NCI-H2081 treated with DMSO at 0.1 percent for 48 hours (cell line): ENCODE measurements around the gene CTF1.
A peak's percentile ranks its signal among the peaks of the same experiment; 100 is the strongest.
"Not testable (repeated sequence)": the region's sequence is repeated elsewhere in the genome, so short reads cannot be mapped to it uniquely, and the experiment has no call there.

Source experiments
- DNase-seq: peaks from one replicate; lab custom pipeline; 2025; lab: John Stamatoyannopoulos, UW

The CTF1 gene, protein sequence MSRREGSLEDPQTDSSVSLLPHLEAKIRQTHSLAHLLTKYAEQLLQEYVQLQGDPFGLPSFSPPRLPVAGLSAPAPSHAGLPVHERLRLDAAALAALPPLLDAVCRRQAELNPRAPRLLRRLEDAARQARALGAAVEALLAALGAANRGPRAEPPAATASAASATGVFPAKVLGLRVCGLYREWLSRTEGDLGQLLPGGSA

DNA sequence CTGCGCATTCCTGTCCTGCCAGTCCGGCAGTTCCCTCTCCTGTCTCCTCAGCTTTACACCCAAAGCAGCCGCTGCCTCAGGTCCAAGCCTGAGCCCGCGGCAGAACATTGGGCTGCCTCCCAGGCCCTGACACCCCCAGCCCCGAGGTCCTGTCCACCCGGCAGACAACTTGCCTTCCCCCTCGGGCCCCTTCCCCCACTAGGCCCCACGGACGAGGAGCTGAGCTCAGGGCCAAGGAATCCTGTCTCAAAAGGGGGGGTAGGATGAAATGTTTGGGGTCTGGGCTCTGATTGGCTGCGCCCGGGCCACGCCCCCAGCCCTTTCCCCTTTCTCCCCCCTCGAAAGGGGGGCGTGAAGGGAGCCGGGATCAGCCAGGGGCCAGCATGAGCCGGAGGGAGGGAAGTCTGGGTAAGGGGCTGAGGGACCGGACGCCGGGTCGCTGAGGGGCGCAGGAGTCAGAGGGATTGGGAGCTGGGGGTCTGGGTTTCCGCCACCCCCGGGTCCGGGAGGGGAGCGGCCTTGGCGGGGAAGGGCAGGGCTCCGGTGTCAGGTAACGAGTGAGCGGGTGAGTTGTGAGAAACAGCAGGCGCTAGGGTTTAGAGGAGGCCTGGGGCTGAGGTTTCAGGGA is at the start of gene CTF1:
CTF1 (plus strand) TSS at position 354 of the 628 bp plus-strand sequence; CDS start at position 384, 30 bp downstream.
- DNase-seq: no peak

DNA sequence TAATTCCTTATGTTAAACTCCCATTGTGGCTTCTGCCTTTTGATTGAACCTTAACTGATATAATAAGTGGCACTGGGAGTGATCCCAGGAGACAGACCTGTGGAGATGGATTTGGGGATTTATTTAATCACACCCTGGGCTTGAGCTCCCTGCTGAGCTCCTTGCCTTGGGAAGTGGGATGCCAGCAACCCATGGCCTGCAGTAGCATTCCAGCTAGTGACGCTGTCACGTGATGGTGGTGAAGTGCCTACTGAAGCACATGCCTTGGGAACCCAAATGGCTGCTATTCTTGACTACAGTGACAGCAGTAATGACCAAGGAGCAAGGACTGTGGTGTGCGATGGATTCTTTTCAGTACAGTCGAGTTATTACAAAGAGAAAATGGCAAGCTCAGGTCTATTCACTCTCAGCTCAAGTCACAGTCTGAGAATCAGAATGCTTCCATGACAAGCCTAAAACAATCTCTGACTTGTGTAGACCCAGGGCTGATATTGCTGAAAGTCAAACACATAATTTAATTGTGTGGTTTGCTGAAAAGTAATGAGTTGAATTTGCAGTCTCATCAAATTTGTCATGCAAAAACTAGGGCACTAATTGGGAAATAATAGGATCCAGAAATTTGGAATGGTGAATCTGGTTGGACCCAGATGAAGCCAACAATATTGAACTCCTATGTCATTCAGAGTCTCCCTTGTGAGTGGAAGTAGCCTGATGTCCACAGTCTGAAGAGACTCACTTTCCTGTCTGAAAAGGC is 49.6 kb upstream of the CTF1 start:
- DNase-seq: no peak

DNA sequence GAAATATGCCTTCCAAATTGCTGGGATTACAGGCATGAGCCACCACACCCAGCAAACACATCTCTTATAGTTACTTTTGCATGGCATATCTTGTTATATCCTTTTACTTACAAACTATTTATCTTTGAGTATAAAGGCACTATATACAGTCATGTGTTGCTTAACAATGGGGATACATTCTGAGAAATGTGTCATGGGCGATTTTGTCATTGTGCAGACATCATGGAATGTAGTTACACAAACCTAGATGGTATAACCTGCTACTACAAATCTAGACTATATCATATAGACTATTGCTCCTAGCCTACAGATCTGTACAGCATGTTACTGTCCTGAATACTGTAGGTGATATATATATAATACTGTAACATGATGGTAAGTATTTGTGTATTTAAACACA is 46.2 kb upstream of the CTF1 start:
- DNase-seq: no peak

DNA sequence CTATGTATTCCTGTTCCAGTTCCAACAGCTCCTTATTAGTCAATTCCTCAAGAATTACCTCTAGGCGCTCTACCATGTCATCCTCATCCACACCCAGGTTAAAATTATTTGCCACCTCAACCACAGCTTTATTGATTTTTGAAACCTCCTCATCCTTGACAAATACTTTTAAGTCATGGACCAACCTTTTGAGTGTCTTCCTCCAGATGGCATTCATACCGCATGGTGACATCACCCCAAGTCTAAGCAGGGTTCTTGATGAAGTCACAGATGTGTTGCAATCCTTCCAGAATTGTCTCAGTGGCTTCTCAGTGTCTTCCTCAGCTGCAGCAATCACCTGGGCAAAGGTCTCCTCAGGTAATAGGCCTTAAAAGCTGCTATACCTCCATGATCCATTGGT is 42.7 kb upstream of the CTF1 start:
- DNase-seq: no peak

DNA sequence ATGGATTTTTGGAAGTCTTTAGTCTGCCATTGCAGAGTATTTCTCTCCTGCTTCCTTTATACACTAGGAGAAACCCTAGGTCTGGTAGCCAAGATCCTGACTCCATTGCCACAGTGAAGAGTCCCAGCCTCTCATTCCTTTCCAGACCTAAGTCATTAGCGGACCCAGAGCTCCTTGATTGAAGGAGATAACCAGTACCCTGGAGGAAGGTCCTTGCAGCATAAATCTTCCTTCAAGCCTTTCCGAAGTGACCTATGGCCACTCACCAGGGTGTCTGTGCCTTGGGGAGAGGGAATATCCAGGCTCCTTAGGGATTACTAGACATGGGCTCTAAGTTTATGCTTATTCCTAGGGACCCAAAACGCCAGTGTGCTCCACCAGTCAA is 38.3 kb upstream of the CTF1 start:
- no peak for DNase-seq

DNA sequence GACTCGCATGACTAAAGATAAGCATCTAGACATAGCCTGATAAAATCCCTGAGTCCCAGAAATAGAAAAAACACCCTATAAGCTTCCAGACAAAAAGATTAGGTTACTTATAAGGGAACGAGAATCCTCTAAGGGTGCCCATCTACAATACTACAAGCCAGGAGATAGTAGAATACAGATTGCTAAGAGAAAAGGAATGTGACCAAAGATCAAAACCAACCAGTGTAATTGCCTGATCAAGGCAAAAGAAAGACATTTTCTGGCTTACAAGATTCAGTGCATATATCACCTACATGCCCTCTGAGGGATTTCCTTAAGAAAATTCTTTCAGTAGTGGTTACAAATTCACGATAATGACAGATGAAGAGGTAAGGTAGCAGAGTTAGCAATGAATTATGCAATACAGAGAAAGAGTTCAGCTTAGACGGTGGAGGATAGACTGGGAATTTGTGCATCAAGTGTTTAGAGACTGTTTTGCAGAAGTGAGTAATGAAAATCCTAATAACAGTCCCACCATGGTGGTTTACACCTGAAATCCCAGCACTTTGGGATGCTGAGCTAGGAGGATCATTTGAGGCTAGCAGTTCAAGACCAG is 37.5 kb upstream of the CTF1 start:
- DNase-seq: no peak

DNA sequence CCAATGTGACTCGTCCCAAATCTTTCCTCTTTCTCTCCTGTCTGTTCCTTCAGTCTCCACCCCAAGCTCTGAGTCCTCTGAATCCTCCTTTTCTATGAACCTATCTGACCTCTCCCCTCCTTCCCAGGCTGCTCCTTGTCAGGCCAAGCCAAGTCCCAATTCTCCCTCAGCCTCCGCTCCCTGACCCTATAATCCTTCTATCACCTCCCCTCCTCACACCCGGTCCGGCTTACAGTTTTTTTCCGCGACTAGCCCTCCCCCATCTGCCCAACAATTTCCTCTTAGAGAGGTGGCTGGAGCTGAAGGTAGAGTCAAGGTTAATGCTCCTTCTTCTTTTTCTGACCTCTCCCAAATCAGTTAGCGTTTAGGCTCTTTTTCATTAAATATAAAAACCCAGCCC is 35.7 kb upstream of the CTF1 start:
- not testable (repeated sequence) for DNase-seq

DNA sequence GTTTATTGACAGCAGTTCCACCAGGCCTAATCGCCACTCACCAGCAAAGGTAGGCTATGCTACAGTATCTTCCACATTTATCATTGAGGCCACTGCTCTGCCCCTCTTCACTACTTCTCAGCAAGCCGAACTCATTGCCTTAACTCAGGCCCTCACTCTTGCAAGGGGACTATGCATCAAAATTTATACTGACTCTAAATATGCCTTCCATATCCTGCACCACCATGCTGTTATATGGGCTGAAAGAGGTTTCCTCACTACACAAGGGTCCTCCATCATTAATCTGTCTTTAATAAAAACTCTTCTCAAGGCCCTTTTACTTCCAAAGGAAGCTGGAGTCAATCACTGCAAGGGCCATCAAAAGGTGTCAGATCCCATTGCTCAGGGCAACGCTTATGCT is 33.2 kb upstream of the CTF1 start:
- not testable (repeated sequence) for DNase-seq

DNA sequence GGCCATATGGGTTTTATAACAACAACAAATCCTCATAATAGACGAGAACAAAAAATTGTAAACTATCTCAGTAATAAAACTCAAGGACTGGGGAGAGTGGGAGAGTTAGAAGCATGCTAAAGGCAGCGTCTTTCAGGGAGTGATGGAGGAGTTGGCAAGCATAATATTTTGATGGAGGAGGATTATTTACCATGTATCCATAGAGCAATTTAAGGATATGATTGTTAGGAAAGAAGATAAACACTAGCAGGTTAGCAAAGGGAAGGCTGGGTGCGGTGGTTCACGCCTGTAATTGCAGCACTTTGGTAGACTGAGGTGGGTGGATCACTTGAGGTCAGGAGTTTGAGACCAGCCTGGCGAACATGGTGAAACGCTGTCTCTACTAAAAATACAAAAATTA is 30.4 kb upstream of the CTF1 start:
- DNase-seq: no peak

DNA sequence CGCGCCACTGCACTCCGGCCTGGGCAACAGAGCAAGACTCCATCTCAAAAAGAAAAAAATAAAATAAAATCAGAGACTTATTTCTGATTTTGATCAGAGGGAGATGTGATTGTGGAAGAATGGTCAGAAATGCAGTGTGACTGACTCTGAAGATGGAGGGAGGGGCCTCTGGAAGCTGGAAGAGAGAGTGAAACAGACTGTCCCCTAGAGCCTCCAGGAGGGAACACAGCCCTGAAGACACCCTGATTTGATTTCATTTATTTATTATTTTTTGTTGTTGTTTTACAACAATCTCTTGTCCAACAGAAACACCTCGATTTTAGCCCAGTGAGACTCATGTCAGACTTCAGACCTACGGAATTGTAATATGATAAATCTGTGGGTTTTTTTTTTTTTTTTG is 28.7 kb upstream of the CTF1 start:
- no peak for DNase-seq

DNA sequence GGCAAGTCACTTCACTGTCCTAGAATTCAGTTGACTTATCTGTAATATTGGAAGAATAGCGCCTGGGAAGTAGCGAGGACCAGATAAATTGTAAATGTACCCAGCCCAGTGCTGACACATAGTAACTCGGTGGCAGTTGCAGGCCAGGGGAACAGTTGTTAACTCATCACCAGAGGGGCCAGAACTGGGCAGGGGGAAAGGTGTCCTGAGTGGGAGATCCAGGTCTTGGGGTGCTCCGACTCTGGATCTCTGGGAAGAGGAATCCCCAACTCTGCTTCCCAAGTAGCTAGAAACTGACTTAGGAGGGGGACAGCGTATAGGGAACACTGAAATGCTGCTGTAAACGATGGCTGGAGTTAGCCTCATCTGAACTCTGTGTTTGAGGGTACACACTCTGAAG is 25.5 kb upstream of the CTF1 start:
- DNase-seq: no peak

DNA sequence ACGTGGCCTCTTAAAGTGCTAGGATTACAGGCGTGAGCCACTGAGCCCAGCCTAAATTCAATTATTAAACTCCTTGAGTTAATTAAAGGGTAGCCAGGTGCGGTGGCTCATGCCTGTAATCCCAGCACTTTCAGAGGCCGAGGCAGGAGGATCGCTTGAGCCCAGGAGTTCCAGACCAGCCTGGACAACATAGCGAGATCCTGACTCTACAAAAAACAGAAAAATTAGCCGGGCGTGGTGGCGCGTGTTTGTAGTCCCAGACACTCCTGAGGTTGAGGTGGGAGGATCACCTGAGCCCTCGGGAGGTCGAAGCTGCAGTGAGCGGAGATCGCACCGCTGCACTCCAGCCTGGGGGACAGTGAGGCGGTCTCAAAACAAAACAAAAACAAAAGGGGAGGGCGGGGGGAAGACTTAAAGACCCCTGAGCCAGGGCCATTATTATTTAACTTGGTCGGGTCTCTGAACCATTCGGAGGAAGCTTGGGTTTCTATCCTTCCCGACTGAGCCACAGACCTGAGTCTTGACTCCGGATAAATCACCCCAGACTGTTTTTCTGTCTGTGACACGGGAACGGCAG is 22.1 kb upstream of the CTF1 start:
- no peak for DNase-seq

DNA sequence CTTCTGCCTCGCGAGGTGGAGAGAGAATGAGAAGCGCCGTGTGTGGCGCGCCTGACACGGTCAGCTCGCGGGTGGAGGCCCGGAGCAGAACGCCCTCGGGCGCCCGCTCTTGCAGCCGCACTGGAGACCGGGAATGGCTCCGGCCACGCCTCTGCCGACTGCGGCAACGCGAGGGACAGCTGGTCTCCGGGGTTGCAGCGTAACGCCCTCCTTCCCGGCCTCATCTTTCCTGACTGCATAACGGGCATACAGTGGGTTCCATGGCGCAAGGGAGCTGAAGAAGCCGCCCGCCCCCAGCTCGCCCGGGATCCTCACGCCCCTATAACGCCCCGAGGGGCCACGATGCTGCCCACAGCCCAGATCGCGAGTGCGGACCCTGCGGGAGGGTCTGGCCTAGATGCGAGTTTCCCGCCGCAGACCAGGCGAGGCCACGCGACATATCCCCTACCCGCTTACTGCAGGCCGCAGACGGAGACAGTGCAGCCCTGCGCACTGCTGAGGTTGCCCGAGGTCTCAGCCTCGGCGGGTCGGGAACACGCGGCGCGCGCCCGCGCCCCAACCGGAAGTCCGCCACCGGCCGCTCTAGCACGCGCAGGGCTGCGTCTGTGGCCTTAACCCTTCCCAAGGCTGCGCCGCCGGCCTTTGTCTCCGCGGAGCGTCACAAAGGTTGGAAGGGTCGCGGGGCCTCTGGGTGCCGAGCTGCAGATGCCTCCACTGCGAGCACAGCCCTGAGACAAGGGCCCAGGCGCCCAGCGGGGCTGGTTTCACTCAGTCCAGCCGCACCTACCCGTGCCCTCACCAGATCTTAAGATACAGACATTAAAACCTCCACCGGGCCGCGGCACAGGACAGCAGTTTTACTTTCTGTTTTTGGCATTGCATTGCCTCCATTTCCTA is 21.3 kb upstream of the CTF1 start:
- DNase-seq: peak; percentile 29

DNA sequence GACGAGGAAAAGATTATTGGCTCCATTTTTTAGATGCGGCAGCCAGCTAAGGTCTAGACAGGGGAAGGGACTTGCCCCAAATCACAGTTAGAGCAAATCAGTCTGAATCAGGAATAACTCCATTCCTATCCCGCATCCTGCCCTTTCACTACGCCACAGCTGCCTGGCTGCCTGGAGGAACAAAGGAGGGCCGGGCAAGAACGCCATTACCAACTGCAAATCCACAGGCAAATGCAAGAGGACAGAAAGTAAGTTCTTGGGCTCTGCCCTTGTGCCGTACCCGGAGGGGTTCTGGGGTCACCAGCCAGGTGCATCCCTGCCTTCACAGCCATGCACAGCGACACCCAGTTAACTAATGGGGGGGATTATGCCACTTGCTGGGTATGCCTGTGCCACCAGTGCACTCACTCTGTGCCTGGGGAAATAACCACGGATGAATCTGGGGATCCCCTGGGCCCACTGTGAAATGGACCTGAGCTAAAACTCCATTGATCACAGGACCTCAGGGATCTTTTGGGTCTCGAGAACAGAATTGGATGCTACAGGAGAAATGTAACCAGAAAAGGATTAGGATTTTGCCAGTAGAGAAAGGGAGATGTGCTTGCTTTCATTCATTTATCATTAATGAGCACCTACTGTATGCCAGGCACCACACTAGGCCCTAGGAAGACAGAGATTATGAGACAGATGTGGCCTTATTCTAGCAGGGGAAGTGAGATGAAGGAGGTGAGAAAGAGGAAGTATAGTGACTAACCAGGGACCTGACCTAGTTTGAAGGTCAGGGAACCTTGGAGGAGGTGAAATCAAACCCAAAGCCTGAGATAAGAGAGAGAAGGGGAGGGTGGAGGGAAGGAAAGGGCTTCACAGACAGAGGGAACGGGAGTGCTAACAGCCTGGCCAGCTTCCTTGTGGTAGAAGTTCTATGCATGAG is 20.3 kb upstream of the CTF1 start:
- no peak for DNase-seq

DNA sequence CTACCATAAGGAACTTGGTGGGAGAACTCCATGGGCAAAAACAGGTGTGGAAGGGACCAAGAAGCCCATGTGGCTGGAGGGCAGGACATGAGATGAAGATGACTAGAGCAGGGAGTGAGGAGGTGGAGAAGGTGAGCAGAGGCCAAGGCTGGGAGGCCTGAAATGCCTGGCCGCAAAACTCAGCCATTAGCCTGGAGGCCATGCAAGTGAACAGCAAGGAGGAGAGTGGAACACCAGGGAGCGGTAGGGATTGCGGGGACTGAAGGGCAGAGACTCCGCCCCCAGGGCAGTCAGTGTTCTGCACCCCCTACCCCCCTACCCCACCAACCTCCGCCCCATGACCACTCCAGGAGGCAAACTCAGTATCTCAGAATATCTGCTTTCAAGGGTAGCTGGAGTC is 19.5 kb upstream of the CTF1 start:
- no peak for DNase-seq

DNA sequence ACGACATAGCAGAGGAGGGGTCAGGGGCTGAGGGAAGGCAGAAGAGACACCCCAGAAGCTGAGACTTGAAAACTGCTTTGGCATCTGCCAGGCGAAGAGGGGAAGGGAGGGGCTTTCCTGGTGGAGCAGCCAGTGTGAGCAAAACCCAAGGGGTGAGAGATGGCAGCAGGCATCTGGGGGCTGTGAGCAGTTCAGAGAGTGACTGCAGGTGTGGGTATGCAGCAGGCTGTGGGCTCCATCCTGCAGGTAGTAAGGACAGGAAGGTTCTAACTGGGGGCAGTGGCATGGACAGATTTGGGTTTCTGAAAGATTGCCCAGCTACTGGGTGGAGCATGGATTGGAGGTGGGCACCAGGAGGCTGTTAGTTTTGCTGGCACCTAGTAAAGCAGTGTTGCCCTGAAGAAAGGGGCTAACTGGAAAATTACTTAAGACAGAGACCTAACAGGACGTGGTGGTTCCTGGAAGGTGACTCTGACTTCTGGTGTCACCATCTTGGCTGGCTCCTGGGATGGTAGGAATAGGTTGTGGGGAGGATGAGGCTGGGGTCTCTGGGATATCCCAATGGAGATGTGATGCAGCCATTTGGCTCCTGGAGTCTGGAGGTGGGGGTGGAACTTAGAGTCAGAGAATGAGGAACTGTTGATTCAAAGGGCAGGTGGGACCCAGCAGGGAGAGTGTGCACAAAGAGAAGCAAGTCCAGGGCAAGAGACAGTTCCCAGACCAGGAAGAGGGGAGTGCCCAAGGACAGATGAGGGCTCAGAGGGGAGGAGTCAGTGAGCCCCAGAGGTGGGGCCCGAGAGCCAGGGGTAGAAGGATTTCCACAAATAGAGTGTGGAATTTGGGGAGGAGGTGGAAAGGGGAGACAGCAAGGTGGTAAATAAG is 13.7 kb upstream of the CTF1 start:
- DNase-seq: no peak

DNA sequence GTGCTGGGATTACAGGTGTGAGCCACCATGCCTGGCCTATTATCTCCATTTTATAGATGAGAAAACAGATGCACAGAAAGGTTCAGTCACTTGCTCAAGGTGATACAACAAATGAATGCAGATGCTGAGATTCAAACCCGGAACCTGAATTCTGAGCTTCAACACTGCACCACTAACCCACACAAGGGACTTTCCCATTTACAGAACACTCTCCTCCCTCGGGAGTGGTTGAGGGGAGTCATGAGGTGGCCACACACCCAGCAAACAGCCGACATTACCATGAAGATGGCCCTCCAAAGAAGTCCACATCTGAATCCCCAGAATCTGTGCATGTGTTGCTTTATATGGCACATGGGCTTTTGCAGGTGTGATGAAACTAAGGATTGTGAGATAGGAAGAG is 11.7 kb upstream of the CTF1 start:
- no peak for DNase-seq

DNA sequence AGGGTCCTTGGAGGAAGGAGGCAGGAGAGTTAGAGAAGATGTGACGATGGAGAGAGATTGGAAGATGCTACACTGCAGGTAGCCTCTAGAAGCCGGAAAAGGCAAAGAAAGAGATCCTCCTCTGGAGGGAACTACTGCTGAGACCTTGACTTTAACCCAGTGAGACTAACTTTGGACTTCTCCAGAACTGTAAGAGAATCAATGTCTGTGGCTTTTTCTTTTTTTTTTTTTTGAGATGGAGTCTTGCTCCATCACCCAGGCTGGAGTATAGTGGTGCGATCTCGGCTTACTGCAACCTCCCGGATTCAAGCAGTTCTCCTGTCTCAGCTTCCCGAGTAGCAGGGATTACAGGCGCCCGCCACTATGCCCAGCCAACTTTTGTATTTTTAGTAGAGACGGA is 11.2 kb upstream of the CTF1 start:
- no peak for DNase-seq

DNA sequence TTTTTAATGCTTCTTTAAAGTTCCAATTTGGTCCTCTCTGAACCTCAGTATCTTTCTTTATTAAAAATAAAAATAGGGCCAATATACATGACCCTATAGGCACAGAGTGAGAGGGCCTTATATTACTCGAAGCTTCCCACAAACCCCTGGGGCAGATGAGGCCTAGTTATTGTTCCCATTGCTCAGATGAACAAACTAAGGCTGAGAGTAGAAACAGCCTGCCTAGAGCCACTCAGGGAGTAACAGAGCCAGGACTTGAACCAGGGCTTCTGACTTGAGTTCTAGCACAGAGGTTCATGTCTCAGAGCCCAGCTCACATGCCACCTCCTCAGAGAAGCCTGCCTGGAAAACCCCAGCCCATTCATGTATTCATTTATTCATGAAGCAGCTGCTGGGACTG is 10.3 kb upstream of the CTF1 start:
- DNase-seq: no peak

DNA sequence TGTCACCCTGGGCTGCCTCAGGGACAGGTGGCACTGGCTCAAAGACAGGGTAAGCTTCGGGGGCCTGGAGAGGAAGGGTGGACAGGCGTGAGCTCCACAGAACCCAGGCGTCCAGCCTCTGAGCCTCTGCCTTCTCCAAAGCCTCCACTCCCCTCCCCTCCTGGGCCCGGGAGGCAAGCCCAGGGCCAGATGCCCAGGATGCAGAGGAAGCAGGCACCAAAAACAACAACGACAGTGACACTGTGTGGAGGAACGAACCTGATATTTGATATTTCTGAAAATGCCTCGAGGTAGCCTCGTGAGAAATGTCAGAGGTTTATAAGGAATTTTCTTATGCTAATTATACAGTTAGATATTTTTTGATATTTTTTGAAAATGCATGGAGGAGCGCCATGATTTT is 8.5 kb upstream of the CTF1 start:
- DNase-seq: no peak
